GM12873 (cell line): Measurements from ENCODE around the gene PPM1F.
A peak's percentile ranks its signal among the peaks of the same experiment; 100 is the strongest.

Experiments
- CTCF ChIP-seq: IDR thresholded peaks from 2 replicates; pipeline ENCODE4 v1.5.1; 2012; ENCODE audit warnings: low read depth, mild to moderate bottlenecking, moderate library complexity, low read length, control low read depth; ENCODE audit not compliant: insufficient read depth; ENCODE audit errors: missing control alignments

Gene PPM1F

GRCh38 chr22:21992593-21993237 is 40.1 kb upstream of the PPM1F start:
- no peak for TF ChIP-seq CTCF

DNA sequence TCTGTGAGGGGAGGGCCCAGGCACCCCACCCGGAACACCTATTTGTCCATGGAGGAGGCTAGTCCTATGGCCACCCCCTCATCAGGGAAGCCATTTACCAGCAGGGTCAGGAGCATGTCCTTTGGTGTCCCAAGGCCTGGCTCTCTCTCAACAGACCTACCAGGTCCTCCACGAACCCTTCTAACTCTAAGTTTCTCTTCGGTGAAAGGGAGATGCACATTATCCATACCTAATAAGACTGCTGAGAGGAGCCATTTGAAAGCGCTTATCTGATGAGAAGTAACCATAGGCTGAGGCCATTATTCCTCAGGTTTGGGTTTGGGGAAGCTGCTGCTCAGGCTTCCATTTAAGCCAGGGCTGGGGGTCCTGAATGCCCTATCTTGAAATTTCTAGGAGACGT is 39.1 kb upstream of the PPM1F start:
- no peak for TF ChIP-seq CTCF

- TF ChIP-seq CTCF, result no peak
These were observed 38.6 kb upstream of the PPM1F start for GRCh38 chr22:21991304-21991596.

GRCh38 chr22:21990445-21991303 is 38.0 kb upstream of the PPM1F start:
- TF ChIP-seq CTCF, result no peak

- no peak for TF ChIP-seq CTCF
These were observed 36.4 kb upstream of the PPM1F start for GRCh38 chr22:21989049-21989448.

DNA sequence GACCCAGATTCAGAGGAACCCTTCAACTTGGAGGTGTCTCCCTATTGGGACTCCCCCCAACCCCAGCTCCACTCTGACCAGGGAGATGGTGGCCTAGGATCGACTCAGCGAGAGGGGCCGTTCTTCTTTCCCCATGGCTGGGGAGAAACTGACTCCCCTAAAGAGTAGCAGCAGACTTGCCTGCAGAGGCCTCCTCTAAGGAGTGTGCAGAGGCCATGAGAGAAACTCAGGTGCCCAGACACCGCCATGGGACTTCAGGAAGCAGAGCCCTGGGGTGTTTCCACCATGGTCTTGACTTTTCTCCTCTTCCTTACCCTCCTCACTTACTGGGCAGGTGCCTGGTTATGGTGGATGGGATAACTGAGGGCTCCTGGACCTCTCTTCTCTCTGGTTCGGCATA is 32.6 kb upstream of the PPM1F start:
- no peak for TF ChIP-seq CTCF

- peak; percentile 67 for TF ChIP-seq CTCF
These were observed 32.1 kb upstream of the PPM1F start for GRCh38 chr22:21984793-21985192.
